ENCODE data around the gene IQCK.
A peak's percentile ranks its signal among the peaks of the same experiment; 100 is the strongest.

GRCh38 chr16:19879241-19879792 is 161.2 kb downstream of the IQCK start:
- TF ChIP-seq ZNF384 (IDR thresholded peaks at IDR 0.05) (no peak), FOXA1 (IDR thresholded peaks at IDR 0.05) (no peak), SP1 (IDR thresholded peaks at IDR 0.05) (no peak), PKNOX1 (IDR thresholded peaks at IDR 0.05) (no peak), FOXK2 (IDR thresholded peaks at IDR 0.05) (no peak), ELF4 (IDR thresholded peaks at IDR 0.05) (no peak), SUZ12 (IDR thresholded peaks at IDR 0.05) (no peak), ARNT (IDR thresholded peaks at IDR 0.05) (no peak), NFRKB (IDR thresholded peaks at IDR 0.05) (no peak), TARDBP (IDR thresholded peaks at IDR 0.05) (no peak), FOXM1 (IDR thresholded peaks at IDR 0.05; ENCODE audit: borderline replicate concordance) (no peak), BHLHE40 (IDR thresholded peaks at IDR 0.05; ENCODE audit: borderline replicate concordance) (no peak), LEF1 (IDR thresholded peaks at IDR 0.05; ENCODE audit: borderline replicate concordance) (no peak), L3MBTL2 (conservative IDR thresholded peaks at IDR 0.05) (peak; percentile 28; the same call in 1 of the 2 replicates)
